OCI-LY3 (cell line): ENCODE measurements around the gene PMCH.
"Not testable (repeated sequence)": the region's sequence is repeated elsewhere in the genome, so short reads cannot be mapped to it uniquely, and the experiment has no call there.

Source experiments
- EZH2phosphoT487 ChIP-seq: fragments of 200-600 bp; shearing (Covaris generic); IDR thresholded peaks from 2 replicates; pipeline ENCODE4 v1.6.1; 2018; ENCODE audit warnings: antibody characterized with exemption, mixed run types, low read depth
- TF ChIP-seq, protein P1 (sequence below): fragments of 200-600, 300-600 bp; sonication (generic); IDR thresholded peaks from 2 replicates; pipeline ENCODE4 v1.5.1; 2014; ENCODE audit warnings: antibody characterized with exemption, low read length, low read depth

DNA sequence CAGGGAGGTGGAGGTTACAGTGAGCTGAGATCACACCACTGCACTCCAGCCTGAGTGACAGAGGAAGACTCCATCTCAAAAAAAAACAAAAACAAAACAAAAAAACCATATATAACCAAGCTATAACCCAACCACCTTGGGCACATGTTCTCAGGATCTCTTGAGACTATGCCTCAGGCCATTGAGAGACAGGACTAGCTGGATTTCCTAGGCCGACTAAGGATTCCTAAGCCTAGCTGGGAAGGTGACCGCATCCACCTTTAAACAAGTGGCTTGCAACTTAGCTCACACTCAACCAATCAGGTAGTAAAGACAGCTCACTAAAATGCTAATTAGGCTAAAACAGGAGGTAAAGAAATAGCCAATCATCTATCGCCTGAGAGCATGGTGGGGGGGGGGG lies 42.4 kb downstream of the PMCH start:
- TF ChIP-seq, protein P1, sequence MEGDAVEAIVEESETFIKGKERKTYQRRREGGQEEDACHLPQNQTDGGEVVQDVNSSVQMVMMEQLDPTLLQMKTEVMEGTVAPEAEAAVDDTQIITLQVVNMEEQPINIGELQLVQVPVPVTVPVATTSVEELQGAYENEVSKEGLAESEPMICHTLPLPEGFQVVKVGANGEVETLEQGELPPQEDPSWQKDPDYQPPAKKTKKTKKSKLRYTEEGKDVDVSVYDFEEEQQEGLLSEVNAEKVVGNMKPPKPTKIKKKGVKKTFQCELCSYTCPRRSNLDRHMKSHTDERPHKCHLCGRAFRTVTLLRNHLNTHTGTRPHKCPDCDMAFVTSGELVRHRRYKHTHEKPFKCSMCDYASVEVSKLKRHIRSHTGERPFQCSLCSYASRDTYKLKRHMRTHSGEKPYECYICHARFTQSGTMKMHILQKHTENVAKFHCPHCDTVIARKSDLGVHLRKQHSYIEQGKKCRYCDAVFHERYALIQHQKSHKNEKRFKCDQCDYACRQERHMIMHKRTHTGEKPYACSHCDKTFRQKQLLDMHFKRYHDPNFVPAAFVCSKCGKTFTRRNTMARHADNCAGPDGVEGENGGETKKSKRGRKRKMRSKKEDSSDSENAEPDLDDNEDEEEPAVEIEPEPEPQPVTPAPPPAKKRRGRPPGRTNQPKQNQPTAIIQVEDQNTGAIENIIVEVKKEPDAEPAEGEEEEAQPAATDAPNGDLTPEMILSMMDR = not testable (repeated sequence)
- not testable (repeated sequence) for TF ChIP-seq EZH2phosphoT487
